MG63 (cell line): ENCODE results near the gene SLC12A6. TPM values are rescaled to one million over a fixed set of nuclear protein-coding genes. Genes with fewer than 3 reads are reported as not detected.
A peak's percentile ranks its signal among the peaks of the same experiment; 100 is the strongest.
"Not testable (repeated sequence)": the region's sequence is repeated elsewhere in the genome, so short reads cannot be mapped to it uniquely, and the experiment has no call there.

Source experiments
- DNase-seq: peaks from one replicate; pipeline ENCODE4 v3.0.0-alpha.2; 2020
- H3K27me3 ChIP-seq: fragments of 250-450 bp; sonication (Bioruptor Pico); 2 replicates; pipeline ENCODE4 v1.5.1; 2020; ENCODE audit warnings: mild to moderate bottlenecking, moderate library complexity
- H3K36me3 ChIP-seq: fragments of 250-450 bp; sonication (Bioruptor Pico); 2 replicates; pipeline ENCODE4 v1.5.1; 2020; ENCODE audit warnings: mild to moderate bottlenecking, moderate library complexity
- H3K4me3 ChIP-seq: fragments of 250-450 bp; sonication (Bioruptor Pico); 2 replicates; pipeline ENCODE4 v1.5.1; 2020; ENCODE audit warnings: mild to moderate bottlenecking, moderate library complexity
- H3K9me3 ChIP-seq: fragments of 250-450 bp; sonication (Bioruptor Pico); 2 replicates; pipeline ENCODE4 v1.5.1; 2020; ENCODE audit warnings: mild to moderate bottlenecking, moderate library complexity
- total RNA-seq: library from RNA; depleted of rRNA; stranded (reverse); fragments of >200 nt; shearing (Covaris generic); gene quantifications from 2 replicates; pipeline ENCODE4 v1.2.3, GENCODE V29; 2014; ENCODE audit warnings: low replicate concordance

Gene SLC12A6
- total RNA-seq, 1 experiment from 2014 or later, result 1.1 TPM

DNA sequence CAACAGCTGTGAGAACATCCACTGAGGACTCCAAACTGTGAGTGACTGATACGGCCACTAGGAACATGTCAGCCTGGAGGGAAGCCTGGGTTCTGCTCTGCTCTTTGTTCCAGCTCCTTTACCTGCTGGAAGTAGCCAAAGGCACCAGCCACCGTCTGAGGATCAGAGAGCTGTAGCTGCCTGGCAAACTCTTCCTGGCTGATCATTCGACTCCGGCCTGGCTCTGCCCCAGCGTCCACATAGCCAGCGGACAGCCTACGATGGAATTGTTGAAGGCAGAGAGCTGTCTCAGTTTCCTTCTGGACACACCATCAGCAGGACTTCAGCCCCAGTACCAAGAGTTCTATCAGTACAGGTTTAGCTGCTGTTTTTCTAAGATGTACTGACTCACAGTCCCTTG lies 23.7 kb upstream of the SLC12A6 start:
- Histone ChIP-seq H3K4me3 (no peak overlapping the region), H3K27me3 (no peaks in the 10 kb centered on the region), H3K36me3 (no peaks in the 10 kb centered on the region; the same call in 1 of the 2 replicates), H3K9me3 (no peaks in the 10 kb centered on the region)
- no peak for DNase-seq

DNA sequence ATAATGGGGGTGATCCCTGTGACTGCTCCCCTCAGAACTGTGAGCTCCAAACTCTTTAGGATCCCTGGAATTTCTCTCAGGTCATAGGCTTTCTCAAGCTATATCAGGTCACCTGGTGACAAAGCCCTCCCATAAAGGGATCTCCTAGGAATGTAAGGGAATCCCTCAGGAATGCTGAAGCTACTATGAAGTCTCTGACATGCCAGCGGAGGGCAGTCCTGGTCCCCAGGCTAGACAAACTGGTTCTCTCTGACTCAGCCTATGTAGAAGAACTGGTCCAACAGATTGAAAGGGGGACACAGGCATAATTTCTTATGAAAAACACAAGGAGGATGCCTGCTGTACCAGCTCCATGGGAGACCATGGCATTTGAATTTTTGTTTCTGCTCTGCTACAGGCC lies 22.7 kb upstream of the SLC12A6 start:
- H3K9me3 ChIP-seq, result no peaks in the 10 kb centered on the region
- no peaks in the 10 kb centered on the region for H3K27me3 ChIP-seq
- no peaks in the 10 kb centered on the region; the same call in 1 of the 2 replicates for H3K36me3 ChIP-seq
- no peak for DNase-seq
- H3K4me3 ChIP-seq, result no peak overlapping the region

DNA sequence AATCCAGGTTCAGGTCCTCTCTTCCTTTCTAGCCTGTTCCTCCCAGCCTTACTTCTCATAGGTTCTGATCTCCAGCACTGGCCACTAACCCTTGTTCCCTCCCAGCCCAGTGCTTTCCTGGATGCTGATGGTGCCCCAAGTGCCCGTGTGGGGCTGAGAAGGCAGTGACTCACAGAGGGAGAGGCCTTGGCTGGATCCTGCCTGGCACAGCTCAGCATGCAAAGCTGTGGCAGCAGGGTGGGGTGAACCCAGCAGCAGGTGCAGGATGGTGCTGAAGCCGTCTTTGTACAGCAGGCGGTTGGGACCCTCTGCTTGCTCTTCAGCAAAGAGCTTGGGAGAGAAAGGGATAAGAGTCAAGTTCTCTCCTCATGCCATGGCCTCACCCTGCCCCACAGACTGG lies 21.8 kb upstream of the SLC12A6 start:
- H3K36me3 ChIP-seq, result no peaks in the 10 kb centered on the region; the same call in 1 of the 2 replicates
- H3K27me3 ChIP-seq, result no peaks in the 10 kb centered on the region
- peak; percentile 37 for DNase-seq
- no peak overlapping the region for H3K4me3 ChIP-seq
- no peaks in the 10 kb centered on the region for H3K9me3 ChIP-seq

DNA sequence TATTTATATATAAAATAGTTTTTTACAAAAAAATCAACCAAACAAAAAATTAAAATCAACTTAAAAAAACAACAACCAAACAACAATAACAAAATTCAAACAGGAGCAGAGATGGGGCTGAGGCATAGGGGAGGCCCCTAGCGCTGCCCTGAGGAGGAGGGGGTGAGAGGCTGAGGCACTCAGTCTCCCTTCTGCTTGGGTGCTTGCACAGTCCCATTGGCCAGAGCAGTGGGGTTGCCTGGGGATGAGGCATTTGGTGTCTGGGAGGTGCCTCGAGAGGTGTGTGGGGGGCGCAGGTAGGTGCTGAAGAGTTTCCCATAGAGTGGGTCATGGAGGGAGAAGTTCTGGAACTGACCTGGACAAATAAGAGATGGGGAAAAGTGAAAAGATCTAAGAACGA lies 21.4 kb upstream of the SLC12A6 start:
- H3K27me3 ChIP-seq, result no peaks in the 10 kb centered on the region
- no peaks in the 10 kb centered on the region; the same call in 1 of the 2 replicates for H3K36me3 ChIP-seq
- no peak overlapping the region for H3K4me3 ChIP-seq
- H3K9me3 ChIP-seq, result no peaks in the 10 kb centered on the region
- DNase-seq, result no peak

DNA sequence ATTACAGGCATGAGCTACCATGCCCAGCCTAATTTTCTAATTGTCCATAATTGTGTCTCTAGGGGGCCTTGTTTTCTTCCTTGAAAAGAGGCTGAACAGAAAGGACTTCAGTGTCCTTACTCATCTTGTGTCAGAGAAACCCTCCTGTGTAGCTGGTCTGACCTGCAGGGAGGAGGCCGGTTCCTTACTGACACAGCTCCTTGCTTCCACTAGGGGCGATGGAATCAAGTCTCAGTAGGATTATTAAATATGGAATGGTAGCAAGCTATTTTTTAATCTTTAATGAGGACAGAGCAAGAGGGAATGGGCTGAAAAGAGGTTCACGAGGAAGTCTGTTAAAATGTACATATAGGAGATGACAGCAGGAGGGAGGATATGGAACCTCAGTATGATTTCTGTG lies 20.8 kb upstream of the SLC12A6 start:
- H3K36me3 ChIP-seq, result no peaks in the 10 kb centered on the region; the same call in 1 of the 2 replicates
- no peak overlapping the region for H3K4me3 ChIP-seq
- DNase-seq, result no peak
- H3K27me3 ChIP-seq, result no peaks in the 10 kb centered on the region
- no peaks in the 10 kb centered on the region for H3K9me3 ChIP-seq

DNA sequence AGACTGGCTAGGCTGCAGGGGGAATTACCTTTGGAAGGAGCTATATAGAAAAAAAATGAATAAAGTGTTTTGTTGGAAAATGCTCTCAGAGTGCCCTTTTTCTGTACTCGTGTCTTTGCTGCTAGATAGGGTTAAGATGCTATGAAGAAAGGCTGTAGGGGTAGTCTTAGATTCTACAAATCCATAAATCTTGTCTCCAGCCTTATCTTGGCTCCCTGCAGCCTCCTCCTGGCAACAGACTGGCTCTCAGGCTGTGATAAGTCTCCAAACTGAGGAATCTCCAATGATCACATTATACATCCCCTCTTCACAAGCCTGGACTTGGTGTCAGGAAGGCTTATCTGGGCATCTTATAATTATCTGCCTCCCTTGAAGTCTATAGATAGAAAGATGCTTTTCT lies 20.1 kb upstream of the SLC12A6 start:
- Histone ChIP-seq H3K36me3 (no peaks in the 10 kb centered on the region; the same call in 1 of the 2 replicates), H3K4me3 (no peak overlapping the region), H3K9me3 (no peaks in the 10 kb centered on the region), H3K27me3 (no peaks in the 10 kb centered on the region)
- no peak for DNase-seq

DNA sequence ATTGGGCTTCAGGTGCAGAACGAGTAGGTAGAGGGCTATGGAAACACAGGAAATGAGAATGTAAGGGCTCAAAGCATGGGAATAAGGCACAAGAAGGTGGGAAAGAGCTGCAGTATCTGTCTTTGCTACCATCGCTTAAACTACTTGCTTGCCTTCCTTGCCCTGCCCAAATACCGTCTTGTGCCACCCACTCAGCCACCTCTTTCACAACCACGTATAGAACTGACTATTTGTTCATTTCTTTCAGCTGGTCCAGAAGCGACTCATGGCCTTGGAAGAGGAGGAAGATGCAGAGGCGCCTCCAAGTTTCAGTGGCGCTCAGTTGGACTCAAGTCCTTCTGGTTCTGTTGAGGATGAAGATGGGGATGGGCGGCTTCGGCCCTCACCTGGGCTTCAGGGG lies 17.7 kb upstream of the SLC12A6 start:
- H3K4me3 ChIP-seq, result no peak overlapping the region
- no peak for DNase-seq
- no peaks in the 10 kb centered on the region for H3K27me3 ChIP-seq
- no peaks in the 10 kb centered on the region for H3K36me3 ChIP-seq
- no peaks in the 10 kb centered on the region for H3K9me3 ChIP-seq

DNA sequence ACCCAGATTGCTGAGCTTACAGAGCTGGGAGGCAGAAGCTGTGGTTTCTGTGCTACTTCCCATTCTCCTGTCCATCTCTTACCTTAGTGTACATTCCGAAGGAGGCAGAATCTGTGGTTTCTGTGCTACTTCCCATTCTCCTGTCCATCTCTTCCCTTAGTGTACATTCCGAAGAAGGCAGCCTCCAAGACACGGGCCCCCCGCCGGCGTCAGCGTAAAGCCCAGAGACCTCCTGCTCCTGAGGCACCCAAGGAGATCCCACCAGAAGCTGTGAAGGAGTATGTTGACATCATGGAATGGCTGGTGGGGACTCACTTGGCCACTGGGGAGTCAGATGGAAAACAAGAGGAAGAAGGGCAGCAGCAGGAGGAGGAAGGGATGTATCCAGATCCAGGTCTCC lies 16.7 kb upstream of the SLC12A6 start:
- no peaks in the 10 kb centered on the region for H3K27me3 ChIP-seq
- no peak for DNase-seq
- no peaks in the 10 kb centered on the region for H3K9me3 ChIP-seq
- H3K4me3 ChIP-seq, result no peak overlapping the region
- no peaks in the 10 kb centered on the region for H3K36me3 ChIP-seq

DNA sequence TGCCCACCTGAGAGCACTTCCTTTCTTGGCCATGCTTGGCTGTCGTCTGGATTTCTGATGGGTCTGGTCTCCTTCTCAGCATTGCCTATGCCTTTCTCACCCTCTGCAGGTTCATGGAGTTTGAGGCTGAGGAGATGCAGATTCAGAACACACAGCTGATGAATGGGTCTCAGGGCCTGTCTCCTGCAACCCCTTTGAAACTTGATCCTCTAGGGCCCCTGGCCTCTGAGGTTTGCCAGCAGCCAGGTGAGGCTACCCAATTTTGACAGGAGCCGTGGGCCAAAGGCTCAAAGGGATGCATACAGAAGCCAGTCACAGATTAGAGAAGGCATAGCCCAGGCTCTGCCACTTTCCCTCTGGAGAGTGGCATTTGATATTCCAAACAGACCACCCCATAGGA lies 16.0 kb upstream of the SLC12A6 start:
- DNase-seq, result no peak
- Histone ChIP-seq H3K36me3 (no peaks in the 10 kb centered on the region), H3K4me3 (no peak overlapping the region), H3K27me3 (no peaks in the 10 kb centered on the region), H3K9me3 (no peaks in the 10 kb centered on the region)

DNA sequence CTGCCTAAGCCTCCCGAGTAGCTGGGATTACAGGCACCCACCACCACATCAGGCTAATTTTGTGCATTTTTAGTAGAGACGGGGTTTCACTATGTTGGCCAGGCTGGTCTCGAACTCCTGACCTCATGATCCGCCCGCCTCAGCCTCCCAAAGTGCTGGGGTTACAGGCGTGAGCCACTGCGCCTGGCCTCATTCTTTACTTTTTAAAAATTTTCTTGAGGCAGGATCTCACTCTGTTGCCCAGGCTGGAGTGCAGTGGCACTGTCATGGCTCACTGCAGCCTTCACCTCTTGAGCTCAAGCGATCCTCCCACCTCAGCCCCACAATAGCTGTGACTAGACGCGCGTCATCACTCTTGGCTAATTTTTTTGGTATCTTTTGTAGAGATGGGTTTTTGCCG lies 15.4 kb upstream of the SLC12A6 start:
- not testable (repeated sequence) for H3K36me3 ChIP-seq, H3K4me3 ChIP-seq

DNA sequence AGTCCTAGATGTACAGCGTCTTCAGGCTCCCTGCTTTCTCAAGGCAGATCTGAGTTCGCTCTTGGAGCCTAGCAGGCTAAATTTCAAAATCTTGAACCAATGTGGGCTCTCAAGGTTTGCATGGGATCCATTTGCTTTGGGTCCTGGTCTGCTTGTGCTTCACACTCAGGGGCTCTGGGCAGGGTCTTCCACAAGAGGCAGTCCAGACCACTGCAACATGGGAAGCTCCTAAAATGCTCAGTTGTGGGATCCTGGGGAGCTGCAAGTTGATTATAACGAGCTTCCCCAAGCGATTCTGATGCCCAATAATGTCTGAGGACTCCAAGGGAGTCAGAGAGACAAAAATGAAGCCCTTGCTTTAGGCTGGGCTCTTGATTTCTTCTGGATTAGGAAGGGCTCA lies 12.2 kb upstream of the SLC12A6 start:
- no peaks in the 10 kb centered on the region for H3K9me3 ChIP-seq
- no peaks in the 10 kb centered on the region for H3K27me3 ChIP-seq
- no peak for DNase-seq
- no peaks in the 10 kb centered on the region for H3K36me3 ChIP-seq
- no peak overlapping the region for H3K4me3 ChIP-seq

More for the DNA sequence above, 15.4 kb upstream of the SLC12A6 start:
- H3K9me3 ChIP-seq, DNase-seq, H3K27me3 ChIP-seq: not testable (repeated sequence)

DNA sequence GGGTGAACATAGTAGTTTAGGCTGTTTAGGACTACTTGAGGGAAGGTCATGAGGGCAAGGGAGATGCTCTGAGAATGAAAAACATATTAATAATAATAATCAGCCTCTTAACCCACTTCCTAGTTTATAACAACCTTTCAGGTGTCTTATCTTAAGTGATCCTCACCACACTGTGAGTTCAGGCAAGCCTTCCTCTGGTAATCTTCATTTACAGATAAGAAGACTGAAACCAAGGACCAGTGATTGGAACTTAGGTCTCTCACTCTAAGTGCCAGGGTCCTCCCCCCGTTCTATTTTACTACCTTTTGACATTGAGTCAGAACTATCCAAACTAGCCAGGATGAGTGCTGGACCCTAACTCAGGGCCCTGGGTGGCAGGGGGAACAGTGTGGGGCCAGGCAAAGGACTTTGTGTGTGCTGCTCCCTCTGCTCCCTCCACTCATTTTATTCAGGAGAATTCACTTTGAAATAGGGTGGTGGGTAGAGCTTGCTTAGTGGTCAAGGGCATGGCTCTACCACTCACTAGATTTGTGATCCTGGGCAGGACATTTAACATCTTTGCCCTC lies 11.2 kb upstream of the SLC12A6 start:
- H3K36me3 ChIP-seq, result no peaks in the 10 kb centered on the region
- H3K9me3 ChIP-seq, result no peaks in the 10 kb centered on the region
- no peak overlapping the region for H3K4me3 ChIP-seq
- no peak for DNase-seq
- no peaks in the 10 kb centered on the region for H3K27me3 ChIP-seq

DNA sequence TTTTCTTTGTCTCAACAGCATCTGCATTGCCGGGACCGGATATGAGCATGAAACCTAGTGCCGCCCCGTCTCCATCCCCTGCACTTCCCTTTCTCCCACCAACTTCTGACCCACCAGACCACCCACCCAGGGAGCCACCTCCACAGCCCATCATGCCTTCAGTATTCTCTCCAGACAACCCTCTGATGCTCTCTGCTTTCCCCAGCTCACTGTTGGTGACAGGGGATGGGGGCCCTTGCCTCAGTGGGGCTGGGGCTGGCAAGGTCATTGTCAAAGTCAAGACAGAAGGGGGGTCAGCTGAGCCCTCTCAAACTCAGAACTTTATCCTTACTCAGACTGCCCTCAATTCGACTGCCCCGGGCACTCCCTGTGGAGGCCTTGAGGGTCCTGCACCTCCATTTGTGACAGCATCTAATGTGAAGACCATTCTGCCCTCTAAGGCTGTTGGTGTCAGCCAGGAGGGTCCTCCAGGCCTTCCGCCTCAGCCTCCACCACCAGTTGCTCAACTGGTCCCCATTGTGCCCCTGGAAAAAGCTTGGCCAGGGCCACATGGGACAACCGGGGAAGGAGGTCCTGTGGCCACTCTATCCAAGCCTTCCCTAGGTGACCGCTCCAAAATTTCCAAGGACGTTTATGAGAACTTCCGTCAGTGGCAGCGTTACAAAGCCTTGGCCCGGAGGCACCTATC lies 10.5 kb upstream of the SLC12A6 start:
- Histone ChIP-seq H3K27me3 (no peaks in the 10 kb centered on the region), H3K36me3 (no peaks in the 10 kb centered on the region), H3K4me3 (no peak overlapping the region), H3K9me3 (no peaks in the 10 kb centered on the region)
- DNase-seq, result no peak

DNA sequence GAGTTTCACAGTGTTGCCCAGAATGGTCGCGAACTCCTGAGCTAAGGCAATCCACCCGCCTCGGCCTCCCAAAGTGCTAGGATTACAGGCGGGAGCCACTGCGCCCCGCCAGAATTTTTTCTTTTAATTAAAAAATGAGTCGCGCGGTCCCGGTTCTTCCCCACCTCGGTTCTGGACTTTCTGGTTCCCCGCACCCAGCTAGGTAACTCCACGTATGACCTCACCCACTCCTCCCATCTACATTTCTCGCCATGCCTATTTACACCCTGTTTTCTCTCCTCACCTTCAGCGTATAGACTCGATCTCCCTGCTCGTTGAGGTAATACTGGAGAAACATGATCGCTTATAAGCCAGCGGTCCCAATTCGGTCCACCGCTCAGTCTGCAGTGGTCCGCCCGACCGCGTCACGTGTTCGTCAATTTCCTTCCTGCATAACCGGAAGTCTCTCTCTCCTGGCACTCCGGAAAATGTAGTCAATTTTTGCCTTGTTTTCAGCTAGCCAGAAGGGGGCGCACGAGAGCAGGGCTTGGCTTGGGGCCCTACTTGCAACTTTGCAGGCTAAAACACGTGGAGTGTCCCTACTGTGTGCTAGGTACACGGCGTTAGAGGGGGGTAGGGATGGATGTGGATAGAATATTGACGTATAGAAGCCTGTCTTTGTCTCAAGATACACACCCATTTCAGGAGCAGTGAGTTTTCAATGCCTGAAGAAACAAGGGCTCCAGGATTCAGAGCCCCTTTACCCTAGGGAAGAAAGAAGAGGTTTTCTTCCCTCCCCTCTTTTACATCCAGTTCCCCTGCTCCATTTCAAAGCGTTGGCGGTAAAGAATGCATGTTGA lies 5.4 kb upstream of the SLC12A6 start, which contains the start of the genes NOP10 and NUTM1:
NOP10 (minus strand) TSS at position 400 of the 839 bp plus-strand sequence; CDS start at position 337, 63 bp downstream.
NUTM1 (plus strand) TSS at position 579 of the 839 bp plus-strand sequence. CDS start 382 bp downstream, outside the sequence.
- Histone ChIP-seq H3K4me3 (peak within 1 kb of the TSS; percentile 86), H3K36me3 (peaks cover 28% of the 10 kb centered on the region)
- peak; percentile 87 for DNase-seq

DNA sequence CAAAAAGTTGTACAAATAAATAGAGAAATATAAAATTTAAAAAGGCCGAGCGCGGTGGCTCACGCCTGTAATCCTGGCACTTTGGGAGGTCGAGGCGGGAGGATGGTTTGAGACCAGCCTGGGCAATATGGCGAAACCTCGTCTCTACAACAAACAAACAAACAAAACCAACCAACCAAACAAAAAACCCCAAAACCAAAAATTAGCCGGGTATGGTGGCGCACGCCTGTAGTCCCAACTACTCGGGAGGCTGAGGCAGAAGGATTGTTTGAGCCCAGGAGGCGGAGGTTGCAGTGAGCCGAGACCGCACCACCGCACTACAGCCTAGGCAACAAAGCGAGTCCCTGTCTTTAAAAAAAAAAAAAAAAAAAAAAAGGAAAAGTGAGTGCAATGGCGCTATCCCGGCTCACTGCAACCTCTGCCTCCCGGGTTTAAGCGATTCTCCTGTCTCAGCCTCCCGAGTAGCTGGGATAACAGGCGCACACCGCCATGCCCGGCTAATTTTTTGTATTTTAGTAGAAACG lies 4.7 kb upstream of the SLC12A6 start:
- H3K9me3 ChIP-seq, H3K27me3 ChIP-seq, DNase-seq: not testable (repeated sequence)
- H3K36me3 ChIP-seq, result peaks cover 28% of the 10 kb centered on the region
- peak overlapping the region; percentile 86 for H3K4me3 ChIP-seq

More for the DNA sequence above, 5.4 kb upstream of the SLC12A6 start, which contains the start of the genes NOP10 and NUTM1:
- Histone ChIP-seq H3K9me3 (no peaks in the 10 kb centered on the region), H3K27me3 (no peaks in the 10 kb centered on the region)

DNA sequence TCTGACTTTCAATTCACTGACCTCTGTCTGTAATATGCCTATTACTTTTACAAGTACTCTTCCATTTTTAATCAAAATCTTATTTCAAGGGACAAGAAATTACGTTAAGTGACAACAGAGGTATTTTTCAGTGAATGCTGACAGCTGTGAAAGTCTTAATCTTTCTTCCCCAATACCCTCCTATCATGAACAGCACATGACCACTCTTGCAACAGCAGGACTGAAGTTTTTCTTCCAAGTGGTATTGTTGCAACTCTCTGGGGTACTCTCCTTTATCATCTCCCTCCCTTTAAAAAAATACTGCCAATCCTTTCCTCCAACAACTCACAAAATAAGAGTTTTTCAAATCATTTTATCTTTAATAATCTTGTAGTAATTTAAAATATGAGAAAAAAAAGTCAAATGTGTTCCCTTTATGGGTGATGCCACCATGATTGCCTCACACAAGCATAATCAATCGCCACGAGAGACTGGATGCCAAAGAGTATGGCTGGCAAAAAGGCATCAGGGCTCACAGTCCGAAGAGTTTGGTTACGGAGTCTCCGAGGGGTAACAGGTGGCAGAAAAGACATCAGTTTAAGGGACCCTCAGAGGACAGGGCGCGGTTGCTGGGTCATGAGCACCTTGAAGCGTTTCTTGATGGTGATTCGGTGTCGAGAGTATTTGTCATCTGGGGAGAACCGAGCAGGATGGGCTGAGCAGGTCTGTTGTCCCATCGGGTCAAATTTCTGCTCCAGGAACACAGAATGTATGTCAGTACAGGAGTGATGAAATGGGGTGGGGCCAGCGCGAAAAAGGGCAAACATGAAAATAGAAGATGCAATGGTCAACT lies 4.0 kb upstream of the SLC12A6 start:
- Histone ChIP-seq H3K9me3 (no peaks in the 10 kb centered on the region), H3K27me3 (no peaks in the 10 kb centered on the region), H3K36me3 (peaks cover 28% of the 10 kb centered on the region), H3K4me3 (peak overlapping the region; percentile 86)
- no peak for DNase-seq
